H9 (cell line): Measurements from ENCODE around the gene TPCN2. TPM values are rescaled to one million over a fixed set of nuclear protein-coding genes. Genes with fewer than 3 reads are reported as not detected.

Experiments
- DNase-seq: peaks from one replicate; pipeline ENCODE4 v3.0.0-alpha.2; 2017
- H2AFZ ChIP-seq: one replicate; pipeline ENCODE4 v1.6.1; 2013; ENCODE audit warnings: mild to moderate bottlenecking, low read length, control low read depth, moderate library complexity
- H2AK5ac ChIP-seq: 2 replicates; pipeline ENCODE4 v1.6.1; 2013; ENCODE audit warnings: low read length, control low read depth, mixed read lengths; ENCODE audit not compliant: insufficient read length
- H2BK120ac ChIP-seq: one replicate; pipeline ENCODE4 v1.6.1; 2013; ENCODE audit warnings: low read depth, mild to moderate bottlenecking, low read length, control low read depth, inconsistent platforms; ENCODE audit not compliant: poor library complexity, severe bottlenecking
- H2BK12ac ChIP-seq: 2 replicates; pipeline ENCODE4 v1.6.1; 2013; ENCODE audit warnings: low read length, control low read depth, mixed read lengths, low read depth; ENCODE audit not compliant: insufficient read length
- H2BK15ac ChIP-seq: 2 replicates; pipeline ENCODE4 v1.6.1; 2013; ENCODE audit warnings: low read depth, low read length, control low read depth
- H2BK20ac ChIP-seq: one replicate; pipeline ENCODE4 v1.6.1; 2013; ENCODE audit warnings: low read depth, mild to moderate bottlenecking, low read length, control low read depth, inconsistent platforms; ENCODE audit not compliant: poor library complexity, severe bottlenecking
- H2BK5ac ChIP-seq: 2 replicates; pipeline ENCODE4 v1.6.1; 2013; ENCODE audit warnings: low read length, control low read depth, mixed read lengths; ENCODE audit not compliant: insufficient read length
- H3K14ac ChIP-seq: 2 replicates; pipeline ENCODE4 v1.6.1; 2013; ENCODE audit warnings: low read length, control low read depth; ENCODE audit not compliant: insufficient read depth
- H3K18ac ChIP-seq: 2 replicates; pipeline ENCODE4 v1.6.1; 2013; ENCODE audit warnings: low read depth, mild to moderate bottlenecking, mixed read lengths, low read length, control low read depth; ENCODE audit not compliant: insufficient read length
- H3K23ac ChIP-seq: 2 replicates; pipeline ENCODE4 v1.6.1; 2013; ENCODE audit warnings: low read length, control low read depth, mixed read lengths, low read depth; ENCODE audit not compliant: insufficient read length
- H3K23me2 ChIP-seq: 2 replicates; pipeline ENCODE4 v1.6.1; 2013; ENCODE audit warnings: low read depth, mild to moderate bottlenecking, mixed read lengths, low read length, control low read depth; ENCODE audit not compliant: insufficient read length, poor library complexity, severe bottlenecking
- H3K27ac ChIP-seq: 2 replicates; pipeline ENCODE4 v1.5.1; 2013; ENCODE audit warnings: low read length, control low read depth, mixed read lengths, low read depth; ENCODE audit not compliant: insufficient read length
- H3K27me3 ChIP-seq: 2 replicates; pipeline ENCODE4 v1.6.1; 2013; ENCODE audit warnings: low read length, control low read depth, inconsistent platforms; ENCODE audit not compliant: insufficient read depth
- H3K4ac ChIP-seq: 2 replicates; pipeline ENCODE4 v1.6.1; 2013; ENCODE audit warnings: low read depth, mild to moderate bottlenecking, control low read depth, inconsistent platforms, low read length, moderate library complexity
- H3K4me1 ChIP-seq: 2 replicates; pipeline ENCODE4 v1.6.1; 2013; ENCODE audit warnings: low read length, control low read depth, inconsistent platforms; ENCODE audit not compliant: insufficient read depth
- H3K4me2 ChIP-seq: 2 replicates; pipeline ENCODE4 v1.6.1; 2013; ENCODE audit warnings: low read length, control low read depth, mixed read lengths; ENCODE audit not compliant: insufficient read length, insufficient read depth
- H3K56ac ChIP-seq: 2 replicates; pipeline ENCODE4 v1.6.1; 2013; ENCODE audit warnings: low read depth, mild to moderate bottlenecking, mixed read lengths, low read length, control low read depth; ENCODE audit not compliant: insufficient read length
- H3K79me1 ChIP-seq: 2 replicates; pipeline ENCODE4 v1.6.1; 2013; ENCODE audit warnings: low read depth, mild to moderate bottlenecking, moderate library complexity, low read length, control low read depth, inconsistent platforms; ENCODE audit not compliant: insufficient read depth, poor library complexity, severe bottlenecking
- H3K79me2 ChIP-seq: 2 replicates; pipeline ENCODE4 v1.6.1; 2013; ENCODE audit warnings: low read length, control low read depth, inconsistent platforms; ENCODE audit not compliant: insufficient read depth
- H3K9ac ChIP-seq: 2 replicates; pipeline ENCODE4 v1.6.1; 2013; ENCODE audit warnings: low read length, control low read depth, mixed read lengths; ENCODE audit not compliant: insufficient read length; ENCODE audit errors: extremely low read depth
- H3K9me3 ChIP-seq: one replicate; pipeline ENCODE4 v1.6.1; 2013; ENCODE audit warnings: low read depth, low read length, inconsistent platforms; ENCODE audit not compliant: control insufficient read depth
- H3T11ph ChIP-seq: one replicate; pipeline ENCODE4 v1.6.1; 2013; ENCODE audit warnings: mild to moderate bottlenecking, low read length, control low read depth, inconsistent platforms
- H4K20me1 ChIP-seq: one replicate; pipeline ENCODE4 v1.6.1; 2013; ENCODE audit not compliant: control insufficient read depth, insufficient read length, insufficient read depth
- H4K5ac ChIP-seq: 2 replicates; pipeline ENCODE4 v1.6.1; 2013; ENCODE audit warnings: low read depth, mild to moderate bottlenecking, mixed read lengths, low read length, control low read depth; ENCODE audit not compliant: insufficient read length
- H4K8ac ChIP-seq: replicated peaks from 2 replicates; pipeline ENCODE4 v1.6.1; 2013; ENCODE audit warnings: low read length, control low read depth, mixed read lengths, low read depth; ENCODE audit not compliant: insufficient read length
- H4K91ac ChIP-seq: 2 replicates; pipeline ENCODE4 v1.6.1; 2013; ENCODE audit warnings: low read depth, mild to moderate bottlenecking, moderate library complexity, mixed read lengths, low read length, control low read depth; ENCODE audit not compliant: insufficient read length
- H3K27ac Mint-ChIP-seq, 3 experiments: 2 replicates in 2 of 3; 3 replicates in 1 of 3; pipeline ENCODE4 v1.8.0; 2020 to 2021; ENCODE audit warnings: mixed read lengths in 3 of 3, mild to moderate bottlenecking in 1 of 3, moderate library complexity in 1 of 3
- H3K27me3 Mint-ChIP-seq: 2 replicates; pipeline ENCODE4 v1.8.0; 2021; ENCODE audit warnings: low read depth, mild to moderate bottlenecking, moderate library complexity, mixed read lengths
- H3K36me3 Mint-ChIP-seq, 3 experiments: 2 replicates in 2 of 3; 3 replicates in 1 of 3; pipeline ENCODE4 v1.8.0; 2020 to 2021; ENCODE audit warnings: low read depth in 3 of 3, mixed read lengths in 3 of 3; ENCODE audit not compliant: insufficient read depth in 1 of 3
- H3K4me1 Mint-ChIP-seq, 2 experiments: 2 replicates each; pipeline ENCODE4 v1.8.0; 2020; ENCODE audit warnings: mixed read lengths in 2 of 2
- H3K4me3 Mint-ChIP-seq, 2 experiments: 2 replicates in 1 of 2; 3 replicates in 1 of 2; pipeline ENCODE4 v1.8.0; 2020 to 2021; ENCODE audit warnings: mild to moderate bottlenecking in 2 of 2, mixed read lengths in 2 of 2, moderate library complexity in 1 of 2
- H3K9me3 Mint-ChIP-seq, 2 experiments: 2 replicates in 1 of 2; 3 replicates in 1 of 2; pipeline ENCODE4 v1.8.0; 2020; ENCODE audit warnings: mild to moderate bottlenecking in 2 of 2, mixed read lengths in 2 of 2, moderate library complexity in 1 of 2
- WGBS: extraction: QIAGEN DNeasy Blood & Tissue Kit; methylation state at CpG from one replicate; pipeline ENCODE4 v1.1.7; 2013; ENCODE audit warnings: missing lambda C conversion rate, low lambda C conversion rate, mixed read lengths; ENCODE audit not compliant: insufficient read length; ENCODE audit errors: extremely low coverage; 5-methylcytosine and 5-hydroxymethylcytosine counted together
- total RNA-seq: library from RNA; stranded (reverse); gene quantifications from 2 replicates; pipeline ENCODE4 v1.2.1, GENCODE V29; 2021
- TF ChIP-seq, protein P1 (sequence below): fragments of 200-600 bp; sonication (generic); conservative IDR thresholded peaks from 3 replicates; pipeline ENCODE4 v1.8.0; 2021; ENCODE audit warnings: antibody characterized with exemption, mild to moderate bottlenecking

Gene TPCN2
- total RNA-seq, 1 experiment from 2014 or later, result 16.8 TPM

DNA sequence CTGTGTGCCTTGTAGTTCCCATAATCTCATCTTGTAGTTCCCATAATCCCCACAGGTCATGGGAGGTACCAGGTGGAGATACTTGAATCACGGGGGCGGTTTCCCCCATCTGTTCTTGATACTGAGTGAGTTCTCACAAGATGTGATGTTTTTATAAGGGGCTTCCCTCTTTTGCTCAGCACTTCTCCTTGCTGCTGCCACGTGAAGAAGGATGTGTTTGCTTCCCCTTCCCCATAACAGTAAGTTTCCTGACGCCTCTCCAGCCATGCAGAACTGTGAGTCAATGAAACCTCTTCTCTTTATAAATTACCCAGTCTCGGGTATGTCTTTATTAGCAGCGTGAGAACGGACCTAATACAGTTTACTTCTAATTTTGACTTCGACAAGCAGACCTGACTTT is 93.0 kb downstream of the TPCN2 start:
- Histone ChIP-seq H2AK5ac (no peak overlapping the region), H2BK15ac (no peak overlapping the region), H3K27me3 (no peaks in the 10 kb centered on the region), H4K5ac (no peak overlapping the region), H2BK120ac (no peak overlapping the region), H3K79me2 (no peaks in the 10 kb centered on the region; the same call in 1 of the 2 replicates), H3T11ph (no peak overlapping the region), H2BK5ac (no peak overlapping the region), H3K56ac (no peak overlapping the region), H4K20me1 (no peaks in the 10 kb centered on the region), H3K27ac (no peak overlapping the region), H3K4me1 (no peaks in the 10 kb centered on the region; the same call in 1 of the 2 replicates), H4K91ac (no peak overlapping the region), H2AFZ (no peak overlapping the region), H4K8ac (no peak overlapping the region), H3K4me2 (no peak overlapping the region), H3K14ac (no peak overlapping the region), H3K18ac (no peak overlapping the region), H3K79me1 (no peaks in the 10 kb centered on the region), H2BK12ac (no peak overlapping the region), H3K9ac (no peak overlapping the region), H2BK20ac (no peak overlapping the region), H3K23ac (no peak overlapping the region), H3K23me2 (no peaks in the 10 kb centered on the region), H3K4ac (no peak overlapping the region), H3K9me3 (no peaks in the 10 kb centered on the region)
- no peak overlapping the region for H3K4me3 Mint-ChIP-seq
- no peak overlapping the region for H3K27ac Mint-ChIP-seq
- peaks cover 0 to 13% (median 4%) of the 10 kb centered on the region in 3 experiments; a peak in 4 of 7 replicates for H3K36me3 Mint-ChIP-seq
- H3K4me1 Mint-ChIP-seq, result peaks cover 12 to 15% of the 10 kb centered on the region in 2 experiments; a peak in 3 of 4 replicates
- WGBS, result no CpG with 5 or more reads among the region's 8 CpGs
- TF ChIP-seq, protein P1, sequence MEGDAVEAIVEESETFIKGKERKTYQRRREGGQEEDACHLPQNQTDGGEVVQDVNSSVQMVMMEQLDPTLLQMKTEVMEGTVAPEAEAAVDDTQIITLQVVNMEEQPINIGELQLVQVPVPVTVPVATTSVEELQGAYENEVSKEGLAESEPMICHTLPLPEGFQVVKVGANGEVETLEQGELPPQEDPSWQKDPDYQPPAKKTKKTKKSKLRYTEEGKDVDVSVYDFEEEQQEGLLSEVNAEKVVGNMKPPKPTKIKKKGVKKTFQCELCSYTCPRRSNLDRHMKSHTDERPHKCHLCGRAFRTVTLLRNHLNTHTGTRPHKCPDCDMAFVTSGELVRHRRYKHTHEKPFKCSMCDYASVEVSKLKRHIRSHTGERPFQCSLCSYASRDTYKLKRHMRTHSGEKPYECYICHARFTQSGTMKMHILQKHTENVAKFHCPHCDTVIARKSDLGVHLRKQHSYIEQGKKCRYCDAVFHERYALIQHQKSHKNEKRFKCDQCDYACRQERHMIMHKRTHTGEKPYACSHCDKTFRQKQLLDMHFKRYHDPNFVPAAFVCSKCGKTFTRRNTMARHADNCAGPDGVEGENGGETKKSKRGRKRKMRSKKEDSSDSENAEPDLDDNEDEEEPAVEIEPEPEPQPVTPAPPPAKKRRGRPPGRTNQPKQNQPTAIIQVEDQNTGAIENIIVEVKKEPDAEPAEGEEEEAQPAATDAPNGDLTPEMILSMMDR, result no peak
- H3K27me3 Mint-ChIP-seq, result 0 out of 2 replicates have a peak, but pooled peaks cover 4% of the 10 kb centered on the region
- no peak for DNase-seq
- H3K9me3 Mint-ChIP-seq, result peaks cover 12 to 13% of the 10 kb centered on the region in 2 experiments; a peak in 4 of 5 replicates
